Panc1 (cell line): Measurements from ENCODE around the gene CREM.

Source experiments
- CTCF ChIP-seq: fragments of 450-650 bp; IDR thresholded peaks from 2 replicates; pipeline ENCODE4 v1.5.1; 2017; ENCODE audit warnings: mild to moderate bottlenecking
- POLR2AphosphoS5 ChIP-seq: IDR thresholded peaks from 2 replicates; pipeline ENCODE4 v1.6.1; 2012; ENCODE audit warnings: mild to moderate bottlenecking, low read depth, low read length, moderate library complexity
- REST ChIP-seq, 2 experiments: IDR thresholded peaks; 2 replicates each; pipeline ENCODE4 v1.6.1; 2011 to 2012; ENCODE audit warnings: low read depth in 2 of 2, control low read depth in 1 of 2, low read length in 1 of 2, mild to moderate bottlenecking in 1 of 2, moderate library complexity in 1 of 2; ENCODE audit not compliant: insufficient read depth in 1 of 2
- TCF7L2 ChIP-seq: IDR thresholded peaks from 2 replicates; pipeline ENCODE4 v1.6.1; 2011; ENCODE audit warnings: mild to moderate bottlenecking, low read depth, low read length, inconsistent platforms

GRCh38 chr10:35208536-35208935 lies 81.9 kb downstream of the CREM start:
- TF ChIP-seq TCF7L2 = no peak
- TF ChIP-seq POLR2AphosphoS5 = no peak
- TF ChIP-seq REST (IDR thresholded peaks at IDR 0.05; ENCODE audit: insufficient read depth in 1 of 2, low read depth in 2 of 2, low read length in 1 of 2) = no peak
- TF ChIP-seq CTCF = no peak
